HepG2 (cell line): ENCODE results near the gene VARS2. TPM values are rescaled to one million over a fixed set of nuclear protein-coding genes. Genes with fewer than 3 reads are reported as not detected.
A peak's percentile ranks its signal among the peaks of the same experiment; 100 is the strongest.

Experiments
- BCLAF1 ChIP-seq: fragments of 450-650 bp; IDR thresholded peaks from 2 replicates; pipeline ENCODE4 v1.6.1; 2017; ENCODE audit warnings: mild to moderate bottlenecking
- GZF1 ChIP-seq: sonication (generic); formaldehyde crosslinking; IDR thresholded peaks from 2 replicates; pipeline ENCODE4 v1.5.1; 2020; ENCODE audit warnings: mild to moderate bottlenecking, missing genetic modification reagents
- MAZ ChIP-seq, 2 experiments: sonication (generic) in 1 of 2; formaldehyde crosslinking in 1 of 2; IDR thresholded peaks; 2 replicates each; pipeline versions ENCODE4 v1.5.0 to v1.6.1; 2012 to 2020; ENCODE audit warnings: low read depth in 2 of 2, mild to moderate bottlenecking in 2 of 2, borderline replicate concordance in 1 of 2, improper control_type of control experiment in 1 of 2, low read length in 1 of 2, missing genetic modification reagents in 1 of 2, moderate library complexity in 1 of 2
- PHF20 ChIP-seq: sonication (generic); formaldehyde crosslinking; IDR thresholded peaks from 2 replicates; pipeline ENCODE4 v1.5.0; 2020; ENCODE audit warnings: mild to moderate bottlenecking, missing genetic modification reagents
- PTBP1 ChIP-seq: fragments of 200-400 bp; formaldehyde crosslinking; IDR thresholded peaks from 2 replicates; pipeline ENCODE4 v1.6.1; 2018; ENCODE audit warnings: low read length, low read depth; ENCODE audit not compliant: poor library complexity, severe bottlenecking
- RFX3 ChIP-seq: IDR thresholded peaks from 2 replicates; pipeline ENCODE4 v1.6.1; 2016; ENCODE audit warnings: missing biosample characterization, missing genetic modification reagents
- ZBTB1 ChIP-seq: sonication (generic); formaldehyde crosslinking; IDR thresholded peaks from 2 replicates; pipeline ENCODE4 v1.4.0; 2020; ENCODE audit warnings: missing genetic modification reagents, borderline replicate concordance
- ZBTB38 ChIP-seq: sonication (generic); formaldehyde crosslinking; IDR thresholded peaks from 2 replicates; pipeline ENCODE4 v1.5.1; 2020; ENCODE audit warnings: mild to moderate bottlenecking, missing genetic modification reagents
- ZNF432 ChIP-seq: sonication (generic); formaldehyde crosslinking; IDR thresholded peaks from 2 replicates; pipeline ENCODE4 v1.5.0; 2020; ENCODE audit warnings: missing genetic modification reagents, mild to moderate bottlenecking, borderline replicate concordance
- ZXDC ChIP-seq: sonication (generic); formaldehyde crosslinking; IDR thresholded peaks from 2 replicates; pipeline ENCODE4 v1.5.0; 2020; ENCODE audit warnings: mild to moderate bottlenecking, missing genetic modification reagents
- polyA plus RNA-seq, 8 experiments: library from polyadenylated mRNA; depleted of rRNA in 3 of 8; stranded (reverse) in 7 of 8; unstranded in 1 of 8; fragments of >200 nt; fragmentation: Illumina TruSeq in 4 of 8; extraction: Trizol in 4 of 8; gene quantifications; 2 replicates each; pipeline versions ENCODE4 v1.2.1 to v1.2.3, GENCODE V29; 2011 to 2016; ENCODE audit warnings: low read depth in 4 of 8, missing spikeins in 1 of 8, mixed read lengths in 1 of 8; ENCODE audit not compliant: insufficient read depth in 1 of 8
- total RNA-seq, 5 experiments: library from RNA; depleted of rRNA; stranded (reverse); fragments of >200 nt; fragmentation: Illumina TruSeq; extraction: Trizol; gene quantifications; 2 replicates each; pipeline ENCODE4 v1.2.3, GENCODE V29; 2016; ENCODE audit warnings: low read depth in 1 of 5

VARS2 gene
- total and polyA plus RNA-seq, 2 of the 13 experiments (the other 11 are each of a cell fraction or from before 2014, with no cell fraction given) = 61.8 to 71.8 TPM

GRCh38 chr6:30884521-30885480 lies 29.2 kb upstream of the VARS2 start (continued):
- TF ChIP-seq BCLAF1 (no peak), ZNF432 (no peak), ZXDC (CRISPR knock-in tag) (peak; percentile 27; the same call in 1 of the 2 replicates), MAZ (IDR thresholded peaks at IDR 0.05; ENCODE audit: borderline replicate concordance, low read depth, low read length) (peak; percentile 50; the same call in 1 of the 2 replicates), MAZ (CRISPR knock-in tag; IDR thresholded peaks at IDR 0.05; ENCODE audit: low read depth) (no peak), GZF1 (no peak), RFX3 (CRISPR knock-in tag) (no peak), PHF20 (0 out of 2 replicates have a peak, but pooled peaks have one; percentile 13), ZBTB1 (CRISPR knock-in tag) (no peak), ZBTB38 (no peak; the same call in 1 of the 2 replicates), PTBP1 (no peak)
